ENCODE measurements around the gene TES. TPM values are rescaled to one million over a fixed set of nuclear protein-coding genes. Genes with fewer than 3 reads are reported as not detected.

Gene TES
- total and polyA plus RNA-seq, 4 donors, result 51.9 to 105 (median 78.0) TPM

GRCh38 chr7:116251675-116252074, 41.3 kb downstream of the TES start:
- DNase-seq, result no peak

DNA sequence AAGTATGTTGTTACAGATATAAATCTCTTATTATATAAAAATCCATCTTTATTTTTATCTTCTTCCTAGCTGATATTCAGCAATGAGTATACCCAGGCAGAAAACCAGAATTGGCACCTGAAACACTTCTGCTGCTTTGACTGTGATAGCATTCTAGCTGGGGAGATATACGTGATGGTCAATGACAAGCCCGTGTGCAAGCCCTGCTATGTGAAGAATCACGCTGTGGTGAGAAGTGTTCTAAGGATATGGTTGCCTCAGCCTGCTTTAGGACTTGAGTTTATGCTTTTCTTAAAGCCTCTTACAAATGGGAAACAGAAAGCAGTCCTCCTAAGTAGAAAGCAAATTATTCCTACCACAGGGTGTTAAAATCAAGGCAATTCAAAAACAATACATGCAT, 41.9 kb downstream of the TES start:
- H3K27me3 ChIP-seq (ENCODE audit: control insufficient read depth in 3 of 3, insufficient read depth in 3 of 3, low read length in 2 of 3), result no peaks in the 10 kb centered on the region
- no peak overlapping the region for H3K9ac ChIP-seq (ENCODE audit: insufficient read depth in 1 of 2, low read length in 2 of 2)
- H3K4me3 ChIP-seq, result no peak overlapping the region
- 90% methylated on average over 3 of the region's 3 CpGs for WGBS, 2 donors
- H3K4me1 ChIP-seq (ENCODE audit: control insufficient read depth in 5 of 5, insufficient read depth in 5 of 5, low read length in 5 of 5), result peaks cover 0 to 1% (median 0%) of the 10 kb centered on the region in 5 donors
- no peak for TF ChIP-seq CTCF (IDR thresholded peaks at IDR 0.05; ENCODE audit: control extremely low read depth, extremely low read depth)
- H3K9me3 ChIP-seq (ENCODE audit: control insufficient read depth in 4 of 4, insufficient read depth in 3 of 4, low read length in 3 of 4), result no peaks in the 10 kb centered on the region
- ATAC-seq (ENCODE audit: insufficient read depth, low FRiP score) (no peak), DNase-seq (no peak)
- H3K27ac ChIP-seq (ENCODE audit: low read depth in 1 of 2, low read length in 1 of 2), result no peak overlapping the region
- H3K36me3 ChIP-seq (ENCODE audit: control insufficient read depth in 4 of 4, insufficient read depth in 4 of 4, low read length in 4 of 4), result peaks cover 0 to 13% (median 6%) of the 10 kb centered on the region in 4 donors

More at GRCh38 chr7:116251675-116252074, 41.3 kb downstream of the TES start:
- ATAC-seq (ENCODE audit: insufficient read depth, low FRiP score), result no peak
- Histone ChIP-seq H3K27me3 (ENCODE audit: control insufficient read depth in 3 of 3, insufficient read depth in 3 of 3, low read length in 2 of 3) (no peaks in the 10 kb centered on the region), H3K9ac (ENCODE audit: insufficient read depth in 1 of 2, low read length in 2 of 2) (no peak overlapping the region), H3K4me3 (no peak overlapping the region), H3K9me3 (ENCODE audit: control insufficient read depth in 4 of 4, insufficient read depth in 3 of 4, low read length in 3 of 4) (no peaks in the 10 kb centered on the region), H3K4me1 (ENCODE audit: control insufficient read depth in 5 of 5, insufficient read depth in 5 of 5, low read length in 5 of 5) (no peaks in the 10 kb centered on the region), H3K27ac (ENCODE audit: low read depth in 1 of 2, low read length in 1 of 2) (no peak overlapping the region), H3K36me3 (ENCODE audit: control insufficient read depth in 4 of 4, insufficient read depth in 4 of 4, low read length in 4 of 4) (peaks cover 0 to 10% (median 5%) of the 10 kb centered on the region in 4 donors)
- TF ChIP-seq CTCF (IDR thresholded peaks at IDR 0.05; ENCODE audit: control extremely low read depth, extremely low read depth), result no peak
- 97 to 98% methylated on average over 5 of the region's 5 CpGs for WGBS, 2 donors

- peaks cover 0 to 7% (median 2%) of the 10 kb centered on the region in 5 donors for H3K4me1 ChIP-seq (ENCODE audit: control insufficient read depth in 5 of 5, insufficient read depth in 5 of 5, low read length in 5 of 5)
- no peak for DNase-seq
- H3K4me3 ChIP-seq, result no peak overlapping the region
- peaks cover 0 to 10% (median 2%) of the 10 kb centered on the region in 4 donors for H3K36me3 ChIP-seq (ENCODE audit: control insufficient read depth in 4 of 4, insufficient read depth in 4 of 4, low read length in 4 of 4)
- H3K9ac ChIP-seq (ENCODE audit: insufficient read depth in 1 of 2, low read length in 2 of 2), result no peak overlapping the region
- ATAC-seq (ENCODE audit: insufficient read depth, low FRiP score), result no peak
- H3K27ac ChIP-seq (ENCODE audit: low read depth in 1 of 2, low read length in 1 of 2), result no peak overlapping the region
- no peaks in the 10 kb centered on the region for H3K9me3 ChIP-seq (ENCODE audit: control insufficient read depth in 4 of 4, insufficient read depth in 3 of 4, low read length in 3 of 4)
- TF ChIP-seq CTCF (IDR thresholded peaks at IDR 0.05; ENCODE audit: control extremely low read depth, extremely low read depth), result no peak
- no peaks in the 10 kb centered on the region for H3K27me3 ChIP-seq (ENCODE audit: control insufficient read depth in 3 of 3, insufficient read depth in 3 of 3, low read length in 2 of 3)
- 82 to 90% methylated on average over 3 of the region's 3 CpGs for WGBS, 2 donors
These were observed 46.8 kb downstream of the TES start for GRCh38 chr7:116257156-116257555.

DNA sequence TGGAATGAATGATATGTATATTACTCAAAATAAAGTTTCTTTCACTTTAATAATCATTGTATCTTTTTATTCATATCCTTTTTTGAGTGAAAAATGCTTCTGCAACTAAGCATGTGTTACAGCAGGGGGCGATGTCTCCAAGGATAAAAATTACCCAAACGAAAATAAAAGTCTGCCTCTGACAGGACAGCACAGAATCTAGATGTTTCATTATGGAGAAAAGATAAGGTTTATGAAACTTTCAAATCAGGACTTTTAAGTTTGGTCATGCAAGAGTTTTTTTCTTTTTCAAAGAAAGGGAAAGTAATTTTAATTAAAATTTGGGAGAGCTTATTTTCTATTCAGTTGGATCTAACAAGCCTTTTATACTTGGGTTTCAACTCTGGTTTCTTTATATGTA, 48.4 kb downstream of the TES start:
- ATAC-seq (ENCODE audit: insufficient read depth, low FRiP score), result no peak
- Histone ChIP-seq H3K4me3 (no peak overlapping the region), H3K27me3 (ENCODE audit: control insufficient read depth in 3 of 3, insufficient read depth in 3 of 3, low read length in 2 of 3) (no peaks in the 10 kb centered on the region), H3K9ac (ENCODE audit: insufficient read depth in 1 of 2, low read length in 2 of 2) (no peak overlapping the region), H3K36me3 (ENCODE audit: control insufficient read depth in 4 of 4, insufficient read depth in 4 of 4, low read length in 4 of 4) (peaks cover 0 to 8% (median 2%) of the 10 kb centered on the region in 4 donors), H3K9me3 (ENCODE audit: control insufficient read depth in 4 of 4, insufficient read depth in 3 of 4, low read length in 3 of 4) (no peaks in the 10 kb centered on the region), H3K27ac (ENCODE audit: low read depth in 1 of 2, low read length in 1 of 2) (no peak overlapping the region), H3K4me1 (ENCODE audit: control insufficient read depth in 5 of 5, insufficient read depth in 5 of 5, low read length in 5 of 5) (peaks cover 0 to 7% (median 2%) of the 10 kb centered on the region in 5 donors)
- peak; percentile 73 for TF ChIP-seq CTCF (IDR thresholded peaks at IDR 0.05; ENCODE audit: control extremely low read depth, extremely low read depth)
- peak; percentile 50 to 86 (median 86) for DNase-seq
- 0% methylated on average over 2 of the region's 2 CpGs for WGBS, 2 donors

Data from lung (tissue), 12 donors.